NCI-H82 treated with DMSO at 0.1 percent for 48 hours (cell line): ENCODE results near the gene VWA5A.
A peak's percentile ranks its signal among the peaks of the same experiment; 100 is the strongest.

Experiments used
- DNase-seq: peaks from one replicate; lab custom pipeline; 2025; ENCODE audit not compliant: unreplicated experiment; lab: John Stamatoyannopoulos, UW

VWA5A gene

GRCh38 chr11:124114942-124115781, at the start of gene VWA5A:
VWA5A (plus strand) TSS chr11:124115450; CDS start chr11:124117512, 2,062 bp downstream.
- peak; percentile 3 for DNase-seq

- DNase-seq: no peak
Observed at GRCh38 chr11:124068601-124069110, 46.6 kb upstream of the VWA5A start.

- peak; percentile 96 for DNase-seq
Observed at GRCh38 chr11:124069429-124070401, 45.5 kb upstream of the VWA5A start.

GRCh38 chr11:124070915-124071622, 44.2 kb upstream of the VWA5A start:
- DNase-seq: peak; percentile 32

- no peak for DNase-seq
Observed at GRCh38 chr11:124071623-124071948, 43.7 kb upstream of the VWA5A start.

- DNase-seq: no peak
Observed at GRCh38 chr11:124072147-124072546, 43.1 kb upstream of the VWA5A start.

GRCh38 chr11:124074554-124074953, 40.7 kb upstream of the VWA5A start:
- no peak for DNase-seq

GRCh38 chr11:124075492-124075840, 39.8 kb upstream of the VWA5A start:
- no peak for DNase-seq

- no peak for DNase-seq
Observed at GRCh38 chr11:124075841-124076651, 39.2 kb upstream of the VWA5A start.

GRCh38 chr11:124077266-124077665, 38.0 kb upstream of the VWA5A start:
- no peak for DNase-seq

- no peak for DNase-seq
Observed at GRCh38 chr11:124078591-124078990, 36.7 kb upstream of the VWA5A start.

- no peak for DNase-seq
Observed at GRCh38 chr11:124079631-124080326, 35.5 kb upstream of the VWA5A start.

- DNase-seq: no peak
Observed at GRCh38 chr11:124080327-124081001, 34.8 kb upstream of the VWA5A start.

- no peak for DNase-seq
Observed at GRCh38 chr11:124081483-124081882, 33.8 kb upstream of the VWA5A start.

- no peak for DNase-seq
Observed at GRCh38 chr11:124082371-124082770, 32.9 kb upstream of the VWA5A start.

GRCh38 chr11:124085583-124085982, 29.7 kb upstream of the VWA5A start:
- DNase-seq: no peak

GRCh38 chr11:124085997-124086846, 29.0 kb upstream of the VWA5A start:
- DNase-seq: no peak

GRCh38 chr11:124090996-124091395, 24.3 kb upstream of the VWA5A start:
- DNase-seq: no peak
